ENCODE measurements around the gene CTIF. TPM values are rescaled to one million over a fixed set of nuclear protein-coding genes. Genes with fewer than 3 reads are reported as not detected.

The CTIF gene
- total RNA-seq, 1 donor, result 86.4 TPM

GRCh38 chr18:48545757-48546321 is 7.0 kb downstream of the CTIF start:
- DNase-seq (ENCODE audit: low read depth), result peak; percentile 80
- H3K4me3 ChIP-seq (ENCODE audit: low read depth, low read length), result no peak overlapping the region
- no peak for TF ChIP-seq CTCF (IDR thresholded peaks at IDR 0.05; ENCODE audit: insufficient read depth, low read depth, low read length)

- DNase-seq (ENCODE audit: low read depth), result peak; percentile 72
- TF ChIP-seq CTCF (IDR thresholded peaks at IDR 0.05; ENCODE audit: insufficient read depth, low read depth, low read length), result no peak
- H3K4me3 ChIP-seq (ENCODE audit: low read depth, low read length), result no peak overlapping the region
Observed at GRCh38 chr18:48546396-48546795, 7.6 kb downstream of the CTIF start.

DNA sequence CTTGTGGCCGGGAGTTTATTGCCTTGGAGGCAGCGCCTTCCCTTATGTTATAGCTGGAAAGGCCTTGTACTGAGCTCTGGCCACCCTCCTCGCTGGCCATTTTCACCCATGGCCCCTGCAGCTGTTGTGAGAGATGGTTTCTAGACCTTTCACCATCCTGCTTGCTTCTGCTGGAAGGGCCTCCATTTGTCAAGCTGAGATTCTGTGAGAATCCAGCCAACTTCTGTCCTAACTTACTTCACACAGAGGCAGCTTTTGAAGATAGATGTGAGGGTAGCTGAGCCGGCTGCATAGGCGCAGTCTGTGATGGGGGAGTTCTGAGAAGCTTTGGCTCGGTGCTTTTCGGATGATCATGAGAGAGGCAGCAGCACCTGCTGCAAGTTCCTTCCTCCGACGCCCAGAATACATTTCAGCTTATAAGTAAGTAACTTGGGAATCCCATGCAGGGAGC is 8.7 kb downstream of the CTIF start:
- H3K4me3 ChIP-seq (ENCODE audit: low read depth, low read length), result no peak overlapping the region
- TF ChIP-seq CTCF (IDR thresholded peaks at IDR 0.05; ENCODE audit: insufficient read depth, low read depth, low read length), result no peak
- no peak for DNase-seq (ENCODE audit: low read depth)

GRCh38 chr18:48548011-48548771 is 9.4 kb downstream of the CTIF start:
- TF ChIP-seq CTCF (IDR thresholded peaks at IDR 0.05; ENCODE audit: insufficient read depth, low read depth, low read length), result no peak
- no peak overlapping the region for H3K4me3 ChIP-seq (ENCODE audit: low read depth, low read length)
- DNase-seq (ENCODE audit: low read depth), result peak; percentile 85

DNA sequence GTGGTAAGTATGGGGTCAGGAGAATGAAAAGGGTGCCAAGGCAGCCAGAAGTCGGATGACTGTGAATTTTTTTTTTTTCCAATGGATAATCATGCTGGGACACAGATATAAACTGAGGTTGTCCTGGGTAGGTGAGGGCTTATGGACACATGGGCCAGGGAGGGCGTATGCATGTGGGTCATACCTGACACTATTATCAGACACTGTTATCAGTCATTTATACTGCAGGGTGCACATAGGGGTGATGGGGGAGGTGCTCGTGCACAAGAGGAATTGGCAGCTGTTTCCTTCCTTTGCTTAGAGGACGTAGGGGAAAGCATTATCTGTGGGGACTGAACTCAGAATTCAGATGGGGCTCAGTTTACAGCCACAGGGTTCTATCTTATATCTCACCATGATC is 10.1 kb downstream of the CTIF start:
- H3K4me3 ChIP-seq (ENCODE audit: low read depth, low read length), result no peak overlapping the region
- TF ChIP-seq CTCF (IDR thresholded peaks at IDR 0.05; ENCODE audit: insufficient read depth, low read depth, low read length), result no peak
- no peak for DNase-seq (ENCODE audit: low read depth)

DNA sequence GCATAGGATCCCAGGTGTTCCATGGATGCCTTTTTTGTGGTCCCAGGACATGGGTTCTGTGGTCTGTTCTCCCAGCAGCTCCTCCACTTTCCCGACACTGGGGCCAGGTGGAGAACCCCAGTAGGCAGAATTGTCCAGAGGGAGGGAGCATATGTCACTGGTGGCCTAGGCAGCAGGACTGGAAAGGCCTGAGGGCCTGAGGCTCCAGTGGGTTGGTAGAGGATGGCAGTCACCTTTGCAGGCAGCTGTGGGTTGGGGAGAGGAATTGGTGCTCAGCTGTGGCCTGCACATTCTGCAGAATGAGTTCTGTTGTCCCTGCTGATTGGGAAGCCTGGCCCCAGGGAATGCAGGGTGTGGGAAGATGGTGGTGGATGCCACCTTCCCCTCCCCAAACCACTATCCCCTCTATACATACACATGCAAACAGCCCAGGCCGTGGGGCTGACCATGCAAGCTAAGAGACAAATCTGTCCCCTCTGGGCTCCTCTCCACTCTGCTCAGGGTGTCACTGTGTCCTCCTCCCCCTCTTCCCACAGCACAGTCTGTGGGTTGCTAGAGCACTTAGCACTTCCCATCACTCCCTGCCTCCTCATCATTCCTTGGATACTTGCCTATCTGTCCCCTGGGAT is 11.4 kb downstream of the CTIF start:
- no peak for DNase-seq (ENCODE audit: low read depth)
- no peak overlapping the region for H3K4me3 ChIP-seq (ENCODE audit: low read depth, low read length)
- no peak for TF ChIP-seq CTCF (IDR thresholded peaks at IDR 0.05; ENCODE audit: insufficient read depth, low read depth, low read length)

Measured in fibroblast of villous mesenchyme (primary cell).